Measurements from ENCODE around the gene ATOH1.
A peak's percentile ranks its signal among the peaks of the same experiment; 100 is the strongest.

Gene ATOH1

GRCh38 chr4:93828332-93828994 lies at the start of gene ATOH1:
Gene ATOH1 (plus strand): TSS chr4:93828753. CDS start chr4:93828927, 174 bp downstream.
- DNase-seq = peak; percentile 46 to 52

- no peak for DNase-seq
Observed at GRCh38 chr4:93779228-93779627, 49.3 kb upstream of the ATOH1 start.

GRCh38 chr4:93780080-93780479 lies 48.5 kb upstream of the ATOH1 start:
- no peak for DNase-seq

GRCh38 chr4:93781198-93781597 lies 47.4 kb upstream of the ATOH1 start:
- DNase-seq = no peak

- DNase-seq = no peak
Observed at GRCh38 chr4:93786149-93786548, 42.4 kb upstream of the ATOH1 start.

GRCh38 chr4:93788712-93789111 lies 39.8 kb upstream of the ATOH1 start:
- peak; percentile 52 to 57 for DNase-seq

- DNase-seq = peak; percentile 85 to 87
Observed at GRCh38 chr4:93791570-93792195, 36.9 kb upstream of the ATOH1 start.

GRCh38 chr4:93802045-93802444 lies 26.5 kb upstream of the ATOH1 start:
- DNase-seq = no peak

- DNase-seq = no peak
Observed at GRCh38 chr4:93809773-93810172, 18.8 kb upstream of the ATOH1 start.

- no peak for DNase-seq
Observed at GRCh38 chr4:93810340-93810992, 18.1 kb upstream of the ATOH1 start.

GRCh38 chr4:93813092-93813491 lies 15.5 kb upstream of the ATOH1 start:
- DNase-seq = no peak

GRCh38 chr4:93814141-93814540 lies 14.4 kb upstream of the ATOH1 start:
- no peak for DNase-seq

GRCh38 chr4:93814722-93815121 lies 13.8 kb upstream of the ATOH1 start:
- DNase-seq = peak; percentile 88 to 94

- no peak for DNase-seq
Observed at GRCh38 chr4:93825551-93826216, 2.9 kb upstream of the ATOH1 start.

- no peak for DNase-seq
Observed at GRCh38 chr4:93827272-93827947, 1.1 kb upstream of the ATOH1 start.

GRCh38 chr4:93828995-93829819 lies 654 bp downstream of the ATOH1 start:
- peak; percentile 22 to 40 for DNase-seq

- no peak for DNase-seq
Observed at GRCh38 chr4:93829820-93830687, 1.5 kb downstream of the ATOH1 start.

- no peak for DNase-seq
Observed at GRCh38 chr4:93831716-93832496, 3.4 kb downstream of the ATOH1 start.

- no peak for DNase-seq
Observed at GRCh38 chr4:93834249-93835066, 5.9 kb downstream of the ATOH1 start.

Data from Kasumi-1 (cell line).